ENCODE results near the gene CDH22. TPM values are rescaled to one million over a fixed set of nuclear protein-coding genes. Genes with fewer than 3 reads are reported as not detected.

CDH22 gene
- total RNA-seq, 2 experiments from 2014 or later: not detected

- Mint-ChIP-seq H3K36me3 (no peaks in the 10 kb centered on the region), H3K9me3 (no peaks in the 10 kb centered on the region), H3K4me1 (peaks cover 9% of the 10 kb centered on the region), H3K27ac (no peak overlapping the region), H3K4me3 (no peak overlapping the region), H3K27me3 (peaks cover 38% of the 10 kb centered on the region)
- POLR2A ChIA-PET: no interaction called here
- ATAC-seq (ENCODE audit: low read depth) (no peak), DNase-seq (no peak)
Measured at GRCh38 chr20:46339037-46339436, 30.7 kb upstream of the CDH22 start.

- no peak for DNase-seq
- Mint-ChIP-seq H3K27me3 (peaks cover 27% of the 10 kb centered on the region), H3K9me3 (no peaks in the 10 kb centered on the region), H3K4me3 (no peak overlapping the region), H3K4me1 (no peaks in the 10 kb centered on the region), H3K27ac (no peak overlapping the region), H3K36me3 (no peaks in the 10 kb centered on the region)
- ATAC-seq (ENCODE audit: low read depth): no peak
- POLR2A ChIA-PET: no interaction called here
Measured at GRCh38 chr20:46336735-46337134, 28.4 kb upstream of the CDH22 start.

- DNase-seq: no peak
- H3K27ac Mint-ChIP-seq: no peak overlapping the region
- POLR2A ChIA-PET: no interaction called here
Measured at GRCh38 chr20:46334303-46334904, 26.1 kb upstream of the CDH22 start.

DNA sequence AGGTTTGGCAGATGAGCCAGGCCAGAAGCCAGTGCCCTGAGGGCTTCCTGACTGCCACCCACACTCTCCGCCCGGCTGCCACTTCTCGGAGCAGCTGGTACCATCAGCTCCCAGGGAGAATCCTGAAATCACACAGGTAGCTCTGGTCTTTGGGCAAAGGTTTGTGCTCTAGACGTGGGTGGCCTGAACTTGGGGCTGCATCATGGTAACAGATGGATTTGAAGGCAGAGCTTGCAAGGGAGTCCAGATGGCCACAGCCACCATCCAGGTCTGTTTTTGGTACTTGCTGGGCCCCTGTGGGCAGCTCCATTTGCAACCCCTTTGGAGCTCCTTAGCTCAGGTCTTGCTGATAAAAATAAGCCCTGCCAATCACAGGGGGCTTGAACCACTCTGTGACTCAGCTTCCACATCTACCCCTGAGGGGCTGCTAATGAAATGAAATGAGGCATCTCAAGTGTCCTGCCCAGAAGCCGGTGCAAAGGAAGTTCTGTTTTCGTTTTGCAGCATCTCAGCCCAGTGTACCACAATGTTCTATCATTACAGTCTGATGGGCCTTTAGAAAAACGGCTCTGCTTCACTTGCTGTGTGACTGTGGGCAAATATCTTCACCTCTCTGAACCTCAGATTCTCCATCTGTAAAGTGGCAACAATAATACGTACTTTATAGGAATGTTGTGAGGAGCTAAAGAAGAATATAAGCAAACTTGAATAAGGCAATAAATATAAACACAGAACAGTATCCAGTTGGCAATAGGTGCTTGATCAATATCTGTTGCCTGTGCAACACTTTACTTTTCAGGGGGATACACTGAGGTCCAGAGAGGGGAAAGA lies 25.1 kb upstream of the CDH22 start:
- Mint-ChIP-seq H3K36me3 (no peaks in the 10 kb centered on the region), H3K27me3 (peaks cover 15% of the 10 kb centered on the region), H3K4me3 (no peak overlapping the region), H3K9me3 (no peaks in the 10 kb centered on the region), H3K27ac (no peak overlapping the region), H3K4me1 (no peaks in the 10 kb centered on the region)
- DNase-seq (no peak), ATAC-seq (ENCODE audit: low read depth) (no peak)
- POLR2A ChIA-PET: interaction anchor here (1.1 kb wide), 1 partner anchor 9 kb away, joined by 3 read pairs; no protein-coding TSS in a partner anchor

More at GRCh38 chr20:46334303-46334904, 26.1 kb upstream of the CDH22 start:
- ATAC-seq (ENCODE audit: low read depth): no peak
- Mint-ChIP-seq H3K9me3 (no peaks in the 10 kb centered on the region), H3K4me1 (no peaks in the 10 kb centered on the region), H3K27me3 (peaks cover 22% of the 10 kb centered on the region), H3K36me3 (no peaks in the 10 kb centered on the region), H3K4me3 (no peak overlapping the region)

GRCh38 chr20:46332373-46333160 lies 24.3 kb upstream of the CDH22 start:
- POLR2A ChIA-PET: interaction anchor here (1.1 kb wide), 1 partner anchor 10 kb away, joined by 3 read pairs; no protein-coding TSS in a partner anchor
- Mint-ChIP-seq H3K4me1 (no peaks in the 10 kb centered on the region), H3K27ac (no peak overlapping the region), H3K36me3 (no peaks in the 10 kb centered on the region), H3K4me3 (no peak overlapping the region), H3K27me3 (peaks cover 15% of the 10 kb centered on the region), H3K9me3 (no peaks in the 10 kb centered on the region)
- DNase-seq (no peak), ATAC-seq (ENCODE audit: low read depth) (no peak)

- H3K27me3 Mint-ChIP-seq: peaks cover 13% of the 10 kb centered on the region
Measured at GRCh38 chr20:46331611-46332361, 23.5 kb upstream of the CDH22 start.

GRCh38 chr20:46330831-46331371 lies 22.6 kb upstream of the CDH22 start:
- no peaks in the 10 kb centered on the region for H3K4me1 Mint-ChIP-seq
- no peak for ATAC-seq (ENCODE audit: low read depth)
- DNase-seq: no peak
- POLR2A ChIA-PET: no interaction called here
- peaks cover 10% of the 10 kb centered on the region for H3K27me3 Mint-ChIP-seq
- no peak overlapping the region for H3K27ac Mint-ChIP-seq
- no peak overlapping the region for H3K4me3 Mint-ChIP-seq
- H3K9me3 Mint-ChIP-seq: no peaks in the 10 kb centered on the region
- H3K36me3 Mint-ChIP-seq: no peaks in the 10 kb centered on the region

More at GRCh38 chr20:46331611-46332361, 23.5 kb upstream of the CDH22 start:
- Mint-ChIP-seq H3K4me1 (no peaks in the 10 kb centered on the region), H3K36me3 (no peaks in the 10 kb centered on the region), H3K9me3 (no peaks in the 10 kb centered on the region), H3K27ac (no peak overlapping the region), H3K4me3 (no peak overlapping the region)
- DNase-seq (no peak), ATAC-seq (ENCODE audit: low read depth) (no peak)
- POLR2A ChIA-PET: no interaction called here

- Mint-ChIP-seq H3K27ac (no peak overlapping the region), H3K9me3 (no peaks in the 10 kb centered on the region), H3K36me3 (no peaks in the 10 kb centered on the region), H3K4me3 (no peak overlapping the region), H3K27me3 (peaks cover 8% of the 10 kb centered on the region), H3K4me1 (no peaks in the 10 kb centered on the region)
- ATAC-seq (ENCODE audit: low read depth) (no peak), DNase-seq (no peak)
- POLR2A ChIA-PET: no interaction called here
Measured at GRCh38 chr20:46330072-46330763, 21.9 kb upstream of the CDH22 start.

GRCh38 chr20:46328200-46328882 lies 20.0 kb upstream of the CDH22 start:
- Mint-ChIP-seq H3K4me1 (no peaks in the 10 kb centered on the region), H3K27ac (no peak overlapping the region), H3K4me3 (no peak overlapping the region), H3K36me3 (no peaks in the 10 kb centered on the region), H3K27me3 (peaks cover 6% of the 10 kb centered on the region), H3K9me3 (no peaks in the 10 kb centered on the region)
- DNase-seq: no peak
- ATAC-seq (ENCODE audit: low read depth): no peak
- POLR2A ChIA-PET: no interaction called here

DNA sequence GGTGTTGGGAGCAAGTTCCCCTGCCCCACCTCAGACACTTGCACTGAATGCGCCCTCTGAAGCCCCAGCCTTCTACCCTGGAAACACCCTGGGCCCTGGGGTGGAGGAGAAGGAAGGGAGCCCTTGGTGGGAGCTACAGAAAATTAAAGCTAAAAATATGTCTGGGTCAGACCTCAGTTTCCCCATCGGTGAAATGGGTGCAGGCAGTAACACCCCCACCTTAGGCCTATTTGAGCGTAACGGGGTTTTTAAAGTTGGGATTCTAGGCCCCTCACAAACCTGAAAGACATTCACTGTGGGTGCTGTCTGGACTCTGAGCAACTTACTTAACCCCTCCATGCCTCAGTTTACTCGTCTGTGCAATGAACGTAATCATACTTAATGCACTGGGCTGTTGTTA lies 19.3 kb upstream of the CDH22 start:
- no peak overlapping the region for H3K27ac Mint-ChIP-seq
- H3K4me3 Mint-ChIP-seq: no peak overlapping the region
- no peaks in the 10 kb centered on the region for H3K36me3 Mint-ChIP-seq
- DNase-seq: no peak
- no peaks in the 10 kb centered on the region for H3K9me3 Mint-ChIP-seq
- peaks cover 6% of the 10 kb centered on the region for H3K27me3 Mint-ChIP-seq
- POLR2A ChIA-PET: no interaction called here
- H3K4me1 Mint-ChIP-seq: no peaks in the 10 kb centered on the region
- no peak for ATAC-seq (ENCODE audit: low read depth)

DNA sequence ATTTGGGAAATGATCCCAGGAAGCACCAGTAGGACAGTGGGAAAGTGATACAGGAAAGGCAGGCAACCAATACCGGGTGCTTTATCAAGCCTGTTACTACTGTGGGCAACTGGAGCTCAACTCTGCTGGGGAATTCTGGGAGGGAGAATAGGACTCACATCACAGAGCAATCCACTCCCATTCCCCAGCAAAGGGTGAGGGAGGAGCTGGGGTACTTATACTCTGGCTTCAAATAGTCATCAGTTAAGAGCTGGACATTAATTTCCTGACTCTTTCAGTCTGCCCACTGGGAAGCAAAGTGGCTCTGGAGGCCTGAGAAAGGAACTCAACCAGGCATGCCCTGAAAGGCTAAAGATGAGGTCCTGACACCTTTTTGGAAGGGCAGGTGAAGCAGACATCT lies 17.5 kb upstream of the CDH22 start:
- H3K27me3 Mint-ChIP-seq: peaks cover 6% of the 10 kb centered on the region
- no peak for ATAC-seq (ENCODE audit: low read depth)
- no peaks in the 10 kb centered on the region for H3K4me1 Mint-ChIP-seq
- H3K9me3 Mint-ChIP-seq: no peaks in the 10 kb centered on the region
- H3K4me3 Mint-ChIP-seq: no peak overlapping the region
- POLR2A ChIA-PET: no interaction called here
- H3K27ac Mint-ChIP-seq: no peak overlapping the region
- DNase-seq: no peak
- H3K36me3 Mint-ChIP-seq: no peaks in the 10 kb centered on the region
